Mesenchymal stem cell (in vitro differentiated cells and primary cell): ENCODE data around the gene ATP2A3.

Source experiments
- DNase-seq: peaks from one replicate; pipeline ENCODE4 v3.0.0-alpha.2; 2013
- H2AFZ ChIP-seq: one replicate; pipeline ENCODE4 v1.6.1; 2013; ENCODE audit warnings: low read depth, mild to moderate bottlenecking, control low read depth, inconsistent platforms, low read length, moderate library complexity
- H2AK5ac ChIP-seq: 2 replicates; pipeline ENCODE4 v1.6.1; 2013; ENCODE audit warnings: low read length, moderate library complexity, mild to moderate bottlenecking, inconsistent platforms; ENCODE audit not compliant: severe bottlenecking
- H2BK120ac ChIP-seq: one replicate; pipeline ENCODE4 v1.6.1; 2013; ENCODE audit warnings: low read depth, mild to moderate bottlenecking, inconsistent platforms, low read length, moderate library complexity
- H2BK12ac ChIP-seq, 2 experiments: one replicate each; pipeline ENCODE4 v1.6.1; 2013; ENCODE audit warnings: inconsistent platforms in 2 of 2, low read length in 2 of 2, mild to moderate bottlenecking in 2 of 2, moderate library complexity in 2 of 2, control low read depth in 1 of 2
- H2BK15ac ChIP-seq: one replicate; pipeline ENCODE4 v1.6.1; 2013; ENCODE audit warnings: mild to moderate bottlenecking, low read depth, inconsistent platforms; ENCODE audit not compliant: poor library complexity, severe bottlenecking
- H2BK5ac ChIP-seq: 2 replicates; pipeline ENCODE4 v1.6.1; 2013; ENCODE audit warnings: low read depth, mild to moderate bottlenecking, low read length, control low read depth, inconsistent platforms; ENCODE audit not compliant: poor library complexity, severe bottlenecking
- H3K14ac ChIP-seq, 2 experiments: one replicate each; pipeline ENCODE4 v1.6.1; 2013; ENCODE audit warnings: inconsistent platforms in 2 of 2, low read length in 2 of 2, control low read depth in 1 of 2, mild to moderate bottlenecking in 1 of 2, moderate library complexity in 1 of 2
- H3K18ac ChIP-seq, 2 experiments: one replicate each; pipeline ENCODE4 v1.6.1; 2013; ENCODE audit warnings: inconsistent platforms in 2 of 2, low read length in 2 of 2, control low read depth in 1 of 2, low read depth in 1 of 2, mild to moderate bottlenecking in 1 of 2
- H3K23ac ChIP-seq, 2 experiments: one replicate each; pipeline ENCODE4 v1.6.1; 2013; ENCODE audit warnings: inconsistent platforms in 2 of 2, low read length in 2 of 2, mild to moderate bottlenecking in 2 of 2, moderate library complexity in 2 of 2, control low read depth in 1 of 2
- H3K27ac ChIP-seq: 2 replicates; pipeline ENCODE4 v1.5.1; 2013; ENCODE audit warnings: mild to moderate bottlenecking, moderate library complexity, low read length, control low read depth, inconsistent platforms; ENCODE audit not compliant: poor library complexity, severe bottlenecking
- H3K27me3 ChIP-seq, 2 experiments: 2 replicates each; pipeline versions ENCODE4 v1.6.1 to v1.7.0; 2013; ENCODE audit warnings: low read length in 2 of 2, mild to moderate bottlenecking in 2 of 2, moderate library complexity in 2 of 2, control low read depth in 1 of 2, inconsistent platforms in 1 of 2; ENCODE audit not compliant: control insufficient read depth in 1 of 2, insufficient read depth in 1 of 2
- H3K36me3 ChIP-seq, 2 experiments: 2 replicates each; pipeline versions ENCODE4 v1.6.1 to v1.7.0; 2013; ENCODE audit warnings: low read length in 2 of 2, control low read depth in 1 of 2, inconsistent platforms in 1 of 2, low read depth in 1 of 2, mild to moderate bottlenecking in 1 of 2; ENCODE audit not compliant: insufficient read depth in 2 of 2, control insufficient read depth in 1 of 2
- H3K4ac ChIP-seq, 2 experiments: one replicate each; pipeline ENCODE4 v1.6.1; 2013; ENCODE audit warnings: inconsistent platforms in 2 of 2, low read length in 2 of 2, mild to moderate bottlenecking in 2 of 2, moderate library complexity in 2 of 2, control low read depth in 1 of 2, low read depth in 1 of 2
- H3K4me1 ChIP-seq: 2 replicates; pipeline ENCODE4 v1.6.1; 2013; ENCODE audit warnings: low read depth, low read length, control low read depth; ENCODE audit not compliant: control insufficient read depth, insufficient read depth
- H3K4me2 ChIP-seq: 2 replicates; pipeline ENCODE4 v1.6.1; 2013; ENCODE audit warnings: low read length, mild to moderate bottlenecking, inconsistent platforms; ENCODE audit not compliant: poor library complexity, severe bottlenecking
- H3K4me3 ChIP-seq, 2 experiments: 2 replicates each; pipeline versions ENCODE4 v1.5.1 to v1.7.0; 2013; ENCODE audit warnings: low read length in 2 of 2, mild to moderate bottlenecking in 2 of 2, control low read depth in 1 of 2, low read depth in 1 of 2; ENCODE audit not compliant: insufficient read depth in 1 of 2
- H3K79me1 ChIP-seq: replicated peaks from 2 replicates; pipeline ENCODE4 v1.6.1; 2013; ENCODE audit warnings: mild to moderate bottlenecking, control low read depth, low read length, inconsistent platforms; ENCODE audit not compliant: poor library complexity, severe bottlenecking
- H3K9ac ChIP-seq: 2 replicates; pipeline ENCODE4 v1.7.0; 2013; ENCODE audit warnings: mild to moderate bottlenecking, low read length, moderate library complexity
- H3K9me3 ChIP-seq: 2 replicates; pipeline ENCODE4 v1.7.0; 2013; ENCODE audit warnings: mild to moderate bottlenecking, low read length; ENCODE audit not compliant: control insufficient read depth
- H4K8ac ChIP-seq: one replicate; pipeline ENCODE4 v1.6.1; 2013; ENCODE audit warnings: inconsistent platforms, mild to moderate bottlenecking, low read length, moderate library complexity
- H4K91ac ChIP-seq: one replicate; pipeline ENCODE4 v1.6.1; 2013; ENCODE audit warnings: mild to moderate bottlenecking, low read length, inconsistent platforms
- WGBS: methylation state at CpG from one replicate; pipeline ENCODE4 v1.1.7; 2013; ENCODE audit warnings: mixed read lengths; 5-methylcytosine and 5-hydroxymethylcytosine counted together

Gene ATP2A3

DNA sequence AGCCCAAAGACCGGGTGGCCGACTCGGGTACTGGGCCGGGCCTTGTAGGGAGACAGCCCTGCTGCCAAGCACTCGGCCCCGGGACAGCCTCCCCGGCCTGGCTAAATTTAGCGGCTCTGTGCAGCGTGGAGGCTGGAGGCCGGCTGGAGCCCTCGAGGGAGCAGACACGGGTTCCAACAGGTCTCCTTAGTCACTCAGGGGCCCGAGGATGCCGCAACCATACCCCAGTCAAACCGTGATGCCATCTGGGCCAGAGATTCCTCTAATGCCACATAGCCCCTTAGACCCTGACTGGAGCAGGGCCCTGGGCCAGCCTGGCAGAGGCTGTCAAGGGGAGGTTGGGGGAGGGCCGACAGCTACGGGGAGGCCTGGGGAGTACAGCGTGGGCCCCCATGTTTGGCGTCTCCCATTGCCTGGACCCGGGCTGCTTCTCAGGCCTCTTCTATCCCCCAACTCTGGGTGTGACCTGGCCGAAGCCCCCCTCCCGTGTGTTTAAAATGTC, 45.1 kb downstream of the ATP2A3 start:
- Histone ChIP-seq H4K91ac (no peak overlapping the region), H2BK120ac (no peak overlapping the region), H3K27me3 (peaks cover 7 to 18% of the 10 kb centered on the region in 2 experiments), H3K79me1 (no peaks in the 10 kb centered on the region), H3K4ac (no peak overlapping the region), H3K27ac (no peak overlapping the region), H3K23ac (no peak overlapping the region), H4K8ac (no peak overlapping the region), H3K4me3 (no peak overlapping the region), H3K36me3 (no peaks in the 10 kb centered on the region), H2AK5ac (no peak overlapping the region), H2AFZ (no peak overlapping the region), H3K4me2 (no peak overlapping the region), H3K9ac (no peak overlapping the region), H2BK12ac (peak overlapping the region in 1 of 2 experiments; percentile 49), H3K4me1 (peaks cover 8% of the 10 kb centered on the region), H3K9me3 (no peaks in the 10 kb centered on the region), H3K14ac (no peak overlapping the region), H2BK5ac (no peak overlapping the region), H2BK15ac (no peak overlapping the region), H3K18ac (no peak overlapping the region)
- DNase-seq: no peak
- 94% methylated on average over 19 of the region's 22 CpGs for WGBS

DNA sequence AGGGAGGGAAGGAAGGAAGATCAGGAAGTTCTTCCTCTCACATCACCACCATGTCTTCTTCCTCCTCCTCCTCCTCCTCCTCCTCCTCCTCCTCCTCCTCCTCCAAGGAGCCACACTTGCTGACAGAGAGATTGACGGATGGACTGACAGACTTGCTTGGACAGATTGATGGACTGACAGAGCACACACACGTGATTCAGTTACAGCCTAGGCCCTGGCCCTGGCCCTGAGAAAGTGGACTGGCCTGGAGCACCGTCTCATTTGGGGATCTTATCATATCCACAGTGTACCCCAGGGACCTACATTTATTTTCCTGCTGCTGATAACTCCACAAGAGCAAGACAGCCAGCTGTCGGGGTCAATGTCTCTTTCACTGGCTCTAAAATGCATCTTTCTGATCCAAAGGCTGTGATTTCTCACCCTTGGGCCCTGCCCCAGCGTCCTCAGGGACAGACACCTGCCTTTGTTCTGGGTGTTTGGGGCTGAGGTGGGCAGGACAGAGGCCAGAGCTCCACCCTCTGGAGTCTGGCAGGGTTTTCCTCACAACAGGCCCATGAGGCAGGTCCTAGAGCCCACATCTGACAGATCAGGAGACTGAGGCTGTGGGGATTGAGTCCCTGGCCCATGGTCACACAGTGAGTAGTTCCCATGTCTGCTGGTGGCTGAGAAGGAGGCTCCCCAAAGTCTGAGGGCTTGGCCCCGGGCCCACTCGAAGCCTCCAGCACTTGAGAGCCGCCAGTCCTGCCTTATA, 45.7 kb downstream of the ATP2A3 start:
- no peak for DNase-seq

DNA sequence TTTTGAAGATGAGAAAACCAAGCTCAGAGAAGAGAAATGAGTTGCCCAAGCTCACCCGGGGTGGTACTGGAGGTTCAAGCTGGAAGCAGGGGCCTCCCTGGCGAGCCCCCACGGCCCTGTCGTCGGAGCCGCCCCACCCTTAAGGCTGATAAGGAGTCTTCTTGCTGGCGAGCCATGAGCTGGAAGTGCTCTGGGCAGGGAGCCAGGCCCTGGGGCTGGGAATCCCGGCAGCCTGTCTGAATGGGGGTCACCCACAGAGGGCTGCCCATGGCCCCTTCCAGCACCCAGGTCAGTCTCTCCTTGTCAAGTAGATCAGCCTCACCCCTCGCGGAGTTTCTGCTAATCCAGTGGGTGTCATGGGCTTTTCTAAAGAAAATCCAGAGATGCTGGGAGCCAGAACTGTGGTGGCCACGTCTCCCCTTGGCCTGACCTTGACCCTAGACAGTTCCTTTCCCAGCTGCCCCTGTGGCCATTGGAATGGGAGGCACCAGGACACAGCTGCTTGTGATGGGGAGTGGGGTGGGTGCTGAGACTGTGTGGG, 46.8 kb downstream of the ATP2A3 start:
- H3K4ac ChIP-seq: no peak overlapping the region
- no peak overlapping the region for H4K91ac ChIP-seq
- H2BK15ac ChIP-seq: peak overlapping the region; percentile 44
- no peak overlapping the region for H2AFZ ChIP-seq
- no peak overlapping the region for H3K14ac ChIP-seq
- no peaks in the 10 kb centered on the region for H3K36me3 ChIP-seq
- H2BK5ac ChIP-seq: no peak overlapping the region
- no peak overlapping the region for H2BK120ac ChIP-seq
- DNase-seq: peak; percentile 52
- H3K27me3 ChIP-seq: peaks cover 0 to 15% of the 10 kb centered on the region in 2 experiments
- H4K8ac ChIP-seq: no peak overlapping the region
- no peak overlapping the region for H3K9ac ChIP-seq
- H3K9me3 ChIP-seq: no peaks in the 10 kb centered on the region
- H3K18ac ChIP-seq: peak overlapping the region in 1 of 2 experiments; percentile 38
- 50% methylated on average over 11 of the region's 11 CpGs for WGBS
- H2BK12ac ChIP-seq: peak overlapping the region in 1 of 2 experiments; percentile 21
- H3K23ac ChIP-seq: no peak overlapping the region
- H3K4me2 ChIP-seq: no peak overlapping the region
- H2AK5ac ChIP-seq: no peak overlapping the region
- peaks cover 8% of the 10 kb centered on the region for H3K4me1 ChIP-seq
- H3K4me3 ChIP-seq: no peak overlapping the region
- no peak overlapping the region for H3K27ac ChIP-seq
- no peaks in the 10 kb centered on the region for H3K79me1 ChIP-seq

More for the DNA sequence above, 45.7 kb downstream of the ATP2A3 start:
- peaks cover 8% of the 10 kb centered on the region for H3K4me1 ChIP-seq
- H3K4ac ChIP-seq: no peak overlapping the region
- no peak overlapping the region for H4K8ac ChIP-seq
- H3K23ac ChIP-seq: no peak overlapping the region
- no peak overlapping the region for H2BK120ac ChIP-seq
- no peak overlapping the region for H2AK5ac ChIP-seq
- H3K4me2 ChIP-seq: no peak overlapping the region
- H3K9ac ChIP-seq: no peak overlapping the region
- H2BK15ac ChIP-seq: no peak overlapping the region
- no peaks in the 10 kb centered on the region for H3K9me3 ChIP-seq
- H2BK12ac ChIP-seq: no peak overlapping the region
- peaks cover 3 to 13% of the 10 kb centered on the region in 2 experiments for H3K27me3 ChIP-seq
- H2AFZ ChIP-seq: peak overlapping the region; percentile 15
- H3K79me1 ChIP-seq: no peaks in the 10 kb centered on the region
- H3K4me3 ChIP-seq: no peak overlapping the region
- no peak overlapping the region for H3K27ac ChIP-seq
- no peaks in the 10 kb centered on the region for H3K36me3 ChIP-seq
- no peak overlapping the region for H2BK5ac ChIP-seq
- no peak overlapping the region for H4K91ac ChIP-seq
- 70% methylated on average over 8 of the region's 8 CpGs for WGBS
- H3K18ac ChIP-seq: no peak overlapping the region
- H3K14ac ChIP-seq: no peak overlapping the region

DNA sequence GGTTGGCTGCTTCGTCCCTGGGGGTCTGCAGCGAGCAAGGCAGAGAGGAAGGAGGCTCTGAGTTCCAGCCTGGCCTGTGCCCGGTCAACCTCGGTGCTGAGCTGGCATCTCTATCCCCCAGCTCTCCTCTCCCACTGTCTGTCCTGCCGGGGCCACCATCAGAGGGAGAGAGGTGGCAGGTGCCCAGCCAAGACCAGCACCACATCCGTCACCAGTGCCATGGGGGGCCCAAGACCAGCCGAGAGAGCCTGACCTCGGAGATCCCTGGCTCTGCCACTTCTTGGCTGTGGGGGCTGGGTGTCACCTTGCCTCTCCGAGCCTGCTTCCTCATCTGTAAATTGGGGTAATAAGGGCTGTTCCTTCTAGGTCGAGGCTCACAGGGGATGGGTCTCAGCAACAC, 47.4 kb downstream of the ATP2A3 start:
- H3K79me1 ChIP-seq: no peaks in the 10 kb centered on the region
- WGBS: 92% methylated on average over 10 of the region's 10 CpGs
- peak overlapping the region; percentile 45 for H4K91ac ChIP-seq
- no peak overlapping the region for H3K4me2 ChIP-seq
- H2BK12ac ChIP-seq: peak overlapping the region in 1 of 2 experiments; percentile 54
- no peak overlapping the region for H3K27ac ChIP-seq
- H2AFZ ChIP-seq: no peak overlapping the region
- no peak overlapping the region for H2AK5ac ChIP-seq
- no peak overlapping the region for H4K8ac ChIP-seq
- H2BK15ac ChIP-seq: peak overlapping the region; percentile 44
- DNase-seq: no peak
- no peak overlapping the region for H3K4ac ChIP-seq
- no peak overlapping the region for H3K9ac ChIP-seq
- H3K14ac ChIP-seq: no peak overlapping the region
- no peak overlapping the region for H2BK120ac ChIP-seq
- no peaks in the 10 kb centered on the region for H3K9me3 ChIP-seq
- peaks cover 0 to 18% of the 10 kb centered on the region in 2 experiments for H3K27me3 ChIP-seq
- no peaks in the 10 kb centered on the region for H3K36me3 ChIP-seq
- no peak overlapping the region for H3K18ac ChIP-seq
- no peak overlapping the region for H2BK5ac ChIP-seq
- H3K23ac ChIP-seq: no peak overlapping the region
- peaks cover 8% of the 10 kb centered on the region for H3K4me1 ChIP-seq
- H3K4me3 ChIP-seq: no peak overlapping the region
